K562 treated with DMSO at 1 percent for 4 hours (cell line): ENCODE data around the gene EFS. TPM values are rescaled to one million over a fixed set of nuclear protein-coding genes. Genes with fewer than 3 reads are reported as not detected.

Experiments used
- total RNA-seq: library from RNA; unstranded; fragments of 300-600 nt; gene quantifications from 2 replicates; pipeline ENCODE4 v1.2.3, GENCODE V29; 2022; ENCODE audit not compliant: insufficient read depth

Gene EFS
- total RNA-seq: not detected in 2 replicates

GRCh38 chr14:23365036-23365731 lies at the start of gene EFS:
Gene EFS, minus strand, starts transcription at chr14:23365172. Its CDS starts 147 bp downstream, at chr14:23365025.

GRCh38 chr14:23407516-23408306 lies 42.7 kb upstream of the EFS start, which contains the start of gene MYH6:
Gene MYH6, minus strand, starts transcription at chr14:23408273. Its CDS starts 1,050 bp downstream, at chr14:23407223.

GRCh38 chr14:23376482-23377197 lies 11.7 kb upstream of the EFS start, which contains the start of gene CMTM5:
Gene CMTM5, plus strand, starts transcription at chr14:23377046. Its CDS starts 206 bp downstream, at chr14:23377252.

GRCh38 chr14:23372509-23372908 lies 7.5 kb upstream of the EFS start, which contains the start of gene IL25:
Gene IL25, plus strand, starts transcription at chr14:23372809.

GRCh38 chr14:23352506-23353432 lies 12.2 kb downstream of the EFS start, which contains the start of gene SLC22A17:
Gene SLC22A17, minus strand, starts transcription at chr14:23352887.

GRCh38 chr14:23320584-23321571 lies 44.1 kb downstream of the EFS start, which contains the start of gene PABPN1:
Gene PABPN1, plus strand, starts transcription at chr14:23321457. Its CDS starts 13 bp downstream, at chr14:23321470.

GRCh38 chr14:23306412-23307145 lies 58.4 kb downstream of the EFS start, which contains the start of gene BCL2L2:
Gene BCL2L2, plus strand, starts transcription at chr14:23306833. Its CDS starts 935 bp downstream, at chr14:23307768.

Other genes with a start within 250 kb of the EFS start
- not detected in 2 replicates for gene CEBPE, start 245.9 kb downstream of the EFS start, total RNA-seq
- 3.0 and 7.0 TPM in 2 replicates for gene SLC7A8, start 181.5 kb downstream of the EFS start, total RNA-seq
- not detected in 2 replicates for gene RNF212B, start 127.2 kb downstream of the EFS start, total RNA-seq
- gene HOMEZ, start 79.0 kb downstream of the EFS start, total RNA-seq: 9.7 and 10.7 TPM in 2 replicates
- 7.0 and 7.3 TPM in 2 replicates for gene PPP1R3E, start 62.3 kb downstream of the EFS start, total RNA-seq
- 13.9 and 16.1 TPM in 2 replicates for gene BCL2L2, start 58.3 kb downstream of the EFS start, total RNA-seq
- 110 and 120 TPM in 2 replicates for gene PABPN1, start 43.7 kb downstream of the EFS start, total RNA-seq
- gene SLC22A17, start 12.3 kb downstream of the EFS start, total RNA-seq: not detected in 2 replicates
- gene IL25, start 7.6 kb upstream of the EFS start, total RNA-seq: not detected in 2 replicates
- gene CMTM5, start 11.9 kb upstream of the EFS start, total RNA-seq: not detected in 2 replicates
- gene MYH6, start 43.1 kb upstream of the EFS start, total RNA-seq: not detected in 2 replicates
- gene MYH7, start 70.5 kb upstream of the EFS start, total RNA-seq: not detected in 2 replicates
- 28.6 and 32.2 TPM in 2 replicates for gene NGDN, start 104.5 kb upstream of the EFS start, total RNA-seq
- 0.06 TPM in 1 of 2 replicates, not detected in the other for gene ZFHX2, start 186.6 kb upstream of the EFS start, total RNA-seq
- 0.98 and 3.0 TPM in 2 replicates for gene THTPA, start 191.1 kb upstream of the EFS start, total RNA-seq
- gene AP1G2, start 202.6 kb upstream of the EFS start, total RNA-seq: 27.4 and 32.2 TPM in 2 replicates
- not detected in 2 replicates for gene JPH4, start 213.6 kb upstream of the EFS start, total RNA-seq